ENCODE results near the gene FAN1.
A peak's percentile ranks its signal among the peaks of the same experiment; 100 is the strongest.

FAN1 gene

DNA sequence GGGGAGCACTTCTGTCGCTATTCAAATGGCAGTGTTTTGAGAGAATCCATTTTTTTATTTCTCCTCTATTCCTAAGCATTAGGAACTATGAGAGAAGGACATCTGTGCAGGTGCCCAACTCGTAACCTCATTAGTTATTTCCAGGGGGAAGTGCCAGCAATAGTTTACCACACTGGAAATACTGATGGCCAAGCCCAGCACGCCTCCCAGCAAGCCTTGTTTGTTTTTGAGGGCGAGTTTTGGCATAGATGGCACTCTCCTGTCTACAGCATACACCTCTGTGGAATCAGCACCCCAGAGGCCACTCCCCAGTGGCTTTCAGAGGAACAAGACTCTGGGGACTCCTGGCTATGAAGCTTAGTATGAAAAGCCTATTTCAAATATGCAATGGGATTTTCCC, 36.6 kb downstream of the FAN1 start:
- DNase-seq (ENCODE audit: extremely low read depth, low read depth): no peak
- TF ChIP-seq, protein P1, sequence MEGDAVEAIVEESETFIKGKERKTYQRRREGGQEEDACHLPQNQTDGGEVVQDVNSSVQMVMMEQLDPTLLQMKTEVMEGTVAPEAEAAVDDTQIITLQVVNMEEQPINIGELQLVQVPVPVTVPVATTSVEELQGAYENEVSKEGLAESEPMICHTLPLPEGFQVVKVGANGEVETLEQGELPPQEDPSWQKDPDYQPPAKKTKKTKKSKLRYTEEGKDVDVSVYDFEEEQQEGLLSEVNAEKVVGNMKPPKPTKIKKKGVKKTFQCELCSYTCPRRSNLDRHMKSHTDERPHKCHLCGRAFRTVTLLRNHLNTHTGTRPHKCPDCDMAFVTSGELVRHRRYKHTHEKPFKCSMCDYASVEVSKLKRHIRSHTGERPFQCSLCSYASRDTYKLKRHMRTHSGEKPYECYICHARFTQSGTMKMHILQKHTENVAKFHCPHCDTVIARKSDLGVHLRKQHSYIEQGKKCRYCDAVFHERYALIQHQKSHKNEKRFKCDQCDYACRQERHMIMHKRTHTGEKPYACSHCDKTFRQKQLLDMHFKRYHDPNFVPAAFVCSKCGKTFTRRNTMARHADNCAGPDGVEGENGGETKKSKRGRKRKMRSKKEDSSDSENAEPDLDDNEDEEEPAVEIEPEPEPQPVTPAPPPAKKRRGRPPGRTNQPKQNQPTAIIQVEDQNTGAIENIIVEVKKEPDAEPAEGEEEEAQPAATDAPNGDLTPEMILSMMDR (IDR thresholded peaks at IDR 0.05; ENCODE audit: low read depth, low read length): no peak

DNA sequence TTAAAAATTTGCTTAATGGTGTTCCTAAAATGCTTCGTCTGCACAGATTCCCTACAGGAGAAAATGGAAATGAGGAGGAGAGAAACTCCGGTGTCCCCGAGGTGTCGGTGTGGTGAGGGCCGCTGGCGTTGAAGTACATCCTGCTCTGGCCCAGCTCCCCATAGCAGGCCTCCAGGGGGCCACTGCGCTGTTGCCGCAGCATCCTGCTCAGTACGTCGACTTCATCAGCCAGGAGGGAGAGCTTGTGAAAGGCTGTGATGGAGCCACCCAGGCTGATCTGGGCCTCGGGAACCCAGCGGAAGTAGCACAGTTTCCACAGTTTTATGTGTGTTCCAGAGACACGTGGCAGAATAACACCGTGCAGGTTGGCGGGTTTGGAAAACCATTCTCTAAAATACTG, 37.8 kb downstream of the FAN1 start:
- DNase-seq (ENCODE audit: extremely low read depth, low read depth): no peak
- TF ChIP-seq, protein P1 (IDR thresholded peaks at IDR 0.05; ENCODE audit: low read depth, low read length): no peak

DNA sequence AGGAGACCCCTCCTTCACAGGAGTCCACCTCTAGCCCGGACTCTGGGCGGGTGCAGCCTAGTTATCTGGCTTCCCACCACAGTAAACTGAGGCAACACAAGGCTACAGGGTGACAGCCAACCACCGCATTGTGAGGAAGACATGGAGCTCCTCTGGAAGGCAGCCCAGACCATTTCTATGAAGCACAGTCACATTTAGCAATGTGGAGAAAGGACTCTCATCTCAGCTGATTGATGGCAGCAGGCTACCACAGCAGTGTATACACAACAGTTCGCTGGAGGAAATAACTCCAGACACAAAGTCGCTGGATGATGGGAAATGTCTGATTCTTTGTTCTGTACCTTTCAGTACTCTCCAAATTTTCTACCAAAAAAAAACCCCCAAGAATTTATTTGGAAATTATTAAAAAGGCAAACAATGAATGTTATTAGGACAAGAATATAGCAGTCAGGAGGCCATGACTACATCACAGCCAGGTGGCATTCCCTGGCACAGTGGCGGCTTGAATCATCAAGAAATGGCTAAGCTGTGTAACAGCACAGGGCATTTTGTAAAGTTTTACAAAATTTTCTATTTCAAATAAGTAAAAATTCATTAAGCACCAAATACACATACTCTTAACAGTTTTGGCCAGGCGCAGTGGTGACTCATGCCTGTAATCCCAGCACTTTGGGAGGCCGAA, 40.1 kb downstream of the FAN1 start:
- TF ChIP-seq, protein P1 (IDR thresholded peaks at IDR 0.05; ENCODE audit: low read depth, low read length): no peak
- DNase-seq (ENCODE audit: extremely low read depth, low read depth): no peak

DNA sequence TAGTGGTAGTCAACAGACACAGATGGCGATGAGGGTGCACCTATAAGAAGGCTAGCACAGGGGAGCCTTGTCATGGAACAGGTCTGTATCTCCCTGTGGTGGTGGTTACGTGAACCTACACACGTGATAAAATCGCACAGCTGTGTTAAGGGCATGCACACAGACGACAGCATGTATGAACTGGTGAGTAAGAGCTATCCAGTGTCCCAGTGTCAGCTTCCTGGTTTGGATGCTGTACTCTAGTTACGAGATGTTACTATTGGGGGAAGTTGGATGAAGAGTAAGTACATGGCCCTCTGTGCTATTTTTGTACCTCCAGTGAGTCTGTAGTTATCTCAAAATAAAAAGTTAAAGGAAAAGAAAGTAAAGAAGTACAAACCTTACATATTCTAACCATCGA, 49.5 kb downstream of the FAN1 start:
- DNase-seq (ENCODE audit: extremely low read depth, low read depth): no peak
- TF ChIP-seq, protein P1 (IDR thresholded peaks at IDR 0.05; ENCODE audit: low read depth, low read length): no peak

DNA sequence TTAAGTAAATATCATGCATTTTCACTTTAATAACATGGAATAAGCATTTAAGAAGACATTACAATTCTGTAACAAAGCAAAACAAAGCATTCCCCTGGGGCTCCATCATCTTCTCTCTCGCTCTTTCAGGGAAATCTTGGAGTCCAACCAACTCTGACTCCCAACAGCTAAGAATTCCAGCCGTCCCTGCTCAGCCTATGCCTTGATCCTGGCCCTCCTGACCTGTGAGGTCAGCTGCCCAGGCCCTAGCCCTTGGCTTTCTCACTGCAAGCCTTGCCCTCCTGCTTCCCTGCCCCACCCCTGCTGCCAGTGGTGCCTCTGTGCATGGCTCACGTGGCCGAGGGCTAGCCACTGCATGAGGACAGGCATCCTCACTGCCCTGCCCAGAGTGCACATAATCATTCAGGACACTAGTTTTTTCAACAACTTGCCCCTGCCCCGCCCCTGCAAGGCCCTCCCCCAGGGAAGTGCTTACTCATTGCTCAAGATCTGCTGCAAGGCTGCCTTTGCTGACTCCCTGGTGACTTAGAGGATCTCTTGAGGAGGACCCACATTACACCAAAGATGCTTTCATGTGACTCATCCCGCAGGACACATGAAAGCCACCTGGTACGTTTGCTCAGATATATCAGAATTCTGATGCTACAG, 50.1 kb downstream of the FAN1 start:
- peak; percentile 59 for DNase-seq (ENCODE audit: extremely low read depth, low read depth)
- TF ChIP-seq, protein P1 (IDR thresholded peaks at IDR 0.05; ENCODE audit: low read depth, low read length): no peak

DNA sequence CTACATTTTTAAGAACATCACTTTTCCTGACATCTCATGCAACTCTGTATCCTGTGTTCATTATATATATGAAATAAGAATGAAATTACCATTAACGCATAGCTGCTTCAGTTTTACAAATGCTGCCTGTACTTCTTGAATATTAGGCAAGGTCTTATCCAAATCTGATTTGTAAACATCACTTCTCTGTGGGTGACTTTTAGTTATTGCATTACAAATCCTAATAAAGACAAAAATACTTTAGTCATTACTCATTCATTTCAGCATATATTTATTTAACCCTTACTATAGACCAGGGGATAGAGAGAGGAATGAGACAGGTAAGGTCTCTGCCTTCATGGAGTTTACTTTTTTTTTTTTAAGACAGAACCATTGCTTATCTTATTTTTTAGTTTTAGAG, 51.0 kb downstream of the FAN1 start:
- DNase-seq (ENCODE audit: extremely low read depth, low read depth): no peak
- TF ChIP-seq, protein P1 (IDR thresholded peaks at IDR 0.05; ENCODE audit: low read depth, low read length): no peak
